ENCODE data around the gene AGPAT1.
"Not testable (repeated sequence)": the region's sequence is repeated elsewhere in the genome, so short reads cannot be mapped to it uniquely, and the experiment has no call there.

The AGPAT1 gene

DNA sequence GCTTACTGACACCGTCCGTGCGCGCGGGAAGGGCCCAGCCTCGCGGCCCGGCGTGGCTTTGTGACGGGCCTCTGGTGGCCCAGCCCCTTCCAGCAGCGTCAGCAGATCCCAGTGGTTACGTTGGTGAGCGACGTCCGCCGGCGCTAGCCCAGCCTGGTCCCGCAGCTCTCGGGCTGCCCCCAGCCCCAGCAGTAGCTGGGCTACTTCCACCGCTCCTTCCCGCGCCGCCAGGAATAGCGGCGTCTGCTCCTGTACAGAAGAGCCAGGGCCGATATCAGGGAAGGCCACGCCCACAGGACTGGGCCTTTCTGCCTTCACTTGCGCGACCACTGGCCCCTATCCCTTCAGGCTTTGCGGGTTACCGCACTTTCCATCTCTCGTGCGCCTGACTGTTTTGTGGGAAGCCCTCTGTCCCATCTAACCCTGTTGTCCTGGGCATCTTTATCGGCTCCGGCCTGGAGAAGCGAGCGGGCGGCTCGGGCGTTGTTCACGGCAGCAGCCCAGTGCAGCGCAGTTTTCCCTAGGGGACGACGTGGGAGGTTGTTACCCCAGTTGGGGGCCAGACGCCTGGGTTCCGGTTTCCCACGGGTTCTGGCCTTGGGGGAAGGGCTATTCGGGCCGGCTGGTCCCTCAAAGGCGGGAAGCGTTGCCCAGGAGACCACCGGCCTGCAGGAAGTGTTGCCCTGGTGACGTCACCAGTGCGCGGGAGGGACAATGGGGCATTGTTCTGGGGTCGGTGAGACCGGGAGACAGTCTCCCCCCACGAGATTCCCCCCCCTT, 20.2 kb upstream of the AGPAT1 start:
- Mint-ChIP-seq H3K27ac (ENCODE audit: low read depth) (peak overlapping the region; percentile 98), H3K4me1 (peaks cover 58% of the 10 kb centered on the region)

DNA sequence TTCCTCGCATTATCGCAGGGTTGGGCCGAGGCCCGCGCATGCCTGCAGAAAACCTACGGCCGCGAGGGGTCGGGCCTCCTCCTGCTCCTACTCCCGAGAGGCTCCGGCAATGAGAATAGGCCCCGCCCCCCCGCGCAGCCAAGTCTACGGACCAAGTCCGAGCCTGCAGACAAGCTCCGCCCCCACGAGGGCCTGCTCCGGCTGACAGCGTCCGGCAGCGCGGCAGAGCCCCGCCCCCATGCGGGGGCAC, 19.7 kb upstream of the AGPAT1 start:
- Mint-ChIP-seq H3K9me3 (no peaks in the 10 kb centered on the region), H3K4me1 (peaks cover 61% of the 10 kb centered on the region), H3K36me3 (ENCODE audit: insufficient read depth) (peaks cover 25% of the 10 kb centered on the region), H3K27ac (ENCODE audit: low read depth) (peak overlapping the region; percentile 98), H3K27me3 (no peaks in the 10 kb centered on the region), H3K4me3 (peak overlapping the region; percentile 98)
- DNase-seq (ENCODE audit: low spot score in 2 of 2), result peak; percentile 96 to 98
- ATAC-seq (replicated peaks; ENCODE audit: extremely low read depth, poor library complexity, severe bottlenecking), result peak; percentile 84

More for the DNA sequence above, 20.2 kb upstream of the AGPAT1 start:
- H3K9me3 Mint-ChIP-seq, result no peaks in the 10 kb centered on the region
- DNase-seq (ENCODE audit: low spot score in 2 of 2) (peak; percentile 42 to 44), ATAC-seq (replicated peaks; ENCODE audit: extremely low read depth, poor library complexity, severe bottlenecking) (peak; percentile 82)
- peaks cover 25% of the 10 kb centered on the region for H3K36me3 Mint-ChIP-seq (ENCODE audit: insufficient read depth)
- H3K27me3 Mint-ChIP-seq, result no peaks in the 10 kb centered on the region
- H3K4me3 Mint-ChIP-seq, result peak overlapping the region; percentile 98

- peak; percentile 8 for ATAC-seq (replicated peaks; ENCODE audit: extremely low read depth, poor library complexity, severe bottlenecking)
- H3K9me3 Mint-ChIP-seq, result no peaks in the 10 kb centered on the region
- peaks cover 61% of the 10 kb centered on the region for H3K4me1 Mint-ChIP-seq
- H3K4me3 Mint-ChIP-seq, result peak overlapping the region; percentile 98
- H3K27me3 Mint-ChIP-seq, result no peaks in the 10 kb centered on the region
- no peak for DNase-seq (ENCODE audit: low spot score in 2 of 2)
- peak overlapping the region; percentile 98 for H3K27ac Mint-ChIP-seq (ENCODE audit: low read depth)
- H3K36me3 Mint-ChIP-seq (ENCODE audit: insufficient read depth), result peaks cover 25% of the 10 kb centered on the region
Measured at GRCh38 chr6:32194825-32195651, 19.2 kb upstream of the AGPAT1 start.

DNA sequence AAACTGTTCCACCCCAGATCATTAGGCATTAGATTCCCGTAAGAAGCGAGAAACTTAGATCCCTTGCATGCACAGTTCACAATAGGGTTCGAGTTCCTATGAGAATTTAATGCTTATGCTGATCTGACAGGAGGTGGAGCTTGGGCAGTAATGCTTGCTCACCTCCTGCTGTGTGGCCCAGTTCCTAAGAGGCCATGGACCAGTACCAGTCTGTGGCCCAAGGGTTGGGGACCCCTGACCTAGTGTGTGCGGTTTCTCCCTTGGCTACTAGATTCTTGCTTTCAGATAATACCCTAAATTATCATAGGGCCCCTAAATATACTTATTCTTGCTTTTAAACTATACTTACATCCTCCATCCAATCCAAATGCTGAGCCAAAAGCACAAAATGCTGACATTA, 18.5 kb upstream of the AGPAT1 start:
- H3K4me1 Mint-ChIP-seq, result peaks cover 62% of the 10 kb centered on the region
- ATAC-seq (replicated peaks; ENCODE audit: extremely low read depth, poor library complexity, severe bottlenecking) (no peak), DNase-seq (ENCODE audit: low spot score in 2 of 2) (no peak)
- no peaks in the 10 kb centered on the region for H3K27me3 Mint-ChIP-seq
- H3K27ac Mint-ChIP-seq (ENCODE audit: low read depth), result no peak overlapping the region
- no peaks in the 10 kb centered on the region for H3K9me3 Mint-ChIP-seq
- peaks cover 26% of the 10 kb centered on the region for H3K36me3 Mint-ChIP-seq (ENCODE audit: insufficient read depth)
- H3K4me3 Mint-ChIP-seq, result peak overlapping the region; percentile 98

GRCh38 chr6:32193096-32193495, 17.2 kb upstream of the AGPAT1 start:
- ATAC-seq (replicated peaks; ENCODE audit: extremely low read depth, poor library complexity, severe bottlenecking); H3K27me3 Mint-ChIP-seq; H3K9me3 Mint-ChIP-seq; DNase-seq (ENCODE audit: low spot score in 2 of 2): not testable (repeated sequence)
- Mint-ChIP-seq H3K36me3 (ENCODE audit: insufficient read depth) (peaks cover 37% of the 10 kb centered on the region), H3K4me1 (peaks cover 73% of the 10 kb centered on the region), H3K4me3 (peak overlapping the region; percentile 98), H3K27ac (ENCODE audit: low read depth) (peak overlapping the region; percentile 98)

DNA sequence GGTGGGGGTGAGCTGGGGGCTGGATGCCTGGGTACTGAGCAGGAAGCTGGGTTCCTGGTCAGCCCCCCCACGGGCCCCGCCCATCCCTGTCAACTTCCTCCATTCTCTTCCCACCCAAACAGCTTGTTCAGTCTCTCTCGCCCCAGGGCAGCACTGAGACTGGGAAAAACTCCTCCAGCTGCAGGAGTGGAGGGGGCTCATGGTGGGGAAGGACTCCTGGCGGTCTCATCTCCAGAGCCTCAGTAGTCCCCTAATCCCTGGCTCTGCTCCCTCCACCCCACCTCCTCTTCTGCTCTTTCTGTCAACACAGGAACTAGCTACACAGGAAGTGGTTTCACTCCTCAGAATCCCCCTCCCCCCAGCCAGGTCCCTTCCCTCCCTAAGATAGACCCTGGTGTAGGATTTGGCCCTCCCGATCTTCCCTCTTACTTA, 16.7 kb upstream of the AGPAT1 start, which contains the start of gene GPSM3:
Gene GPSM3 (minus strand): TSS at position 36 of the 432 bp plus-strand sequence. CDS start 130 bp downstream, outside the sequence.
- Mint-ChIP-seq H3K4me3 (peak within 1 kb of the TSS; percentile 98), H3K4me1 (peaks cover 76% of the 10 kb centered on the region), H3K27ac (ENCODE audit: low read depth) (peak within 1 kb of the TSS; percentile 98), H3K36me3 (ENCODE audit: insufficient read depth) (peaks cover 41% of the 10 kb centered on the region), H3K9me3 (no peaks in the 10 kb centered on the region), H3K27me3 (no peaks in the 10 kb centered on the region)
- no peak for ATAC-seq (replicated peaks; ENCODE audit: extremely low read depth, poor library complexity, severe bottlenecking)
- DNase-seq (ENCODE audit: low spot score in 2 of 2), result peak in 1 of 2 donors; percentile 23

- DNase-seq (ENCODE audit: low spot score in 2 of 2) (no peak), ATAC-seq (replicated peaks; ENCODE audit: extremely low read depth, poor library complexity, severe bottlenecking) (no peak)
- H3K9me3 Mint-ChIP-seq, result no peaks in the 10 kb centered on the region
- H3K4me1 Mint-ChIP-seq, result peaks cover 81% of the 10 kb centered on the region
- H3K4me3 Mint-ChIP-seq, result peak overlapping the region; percentile 98
- peaks cover 47% of the 10 kb centered on the region for H3K36me3 Mint-ChIP-seq (ENCODE audit: insufficient read depth)
- H3K27me3 Mint-ChIP-seq, result no peaks in the 10 kb centered on the region
- peak overlapping the region; percentile 98 for H3K27ac Mint-ChIP-seq (ENCODE audit: low read depth)
Measured at GRCh38 chr6:32191696-32192607, 16.1 kb upstream of the AGPAT1 start.

GRCh38 chr6:32190911-32191677, 15.2 kb upstream of the AGPAT1 start:
- Mint-ChIP-seq H3K4me1 (peaks cover 81% of the 10 kb centered on the region), H3K27me3 (no peaks in the 10 kb centered on the region), H3K9me3 (no peaks in the 10 kb centered on the region), H3K4me3 (peak overlapping the region; percentile 98), H3K36me3 (ENCODE audit: insufficient read depth) (peaks cover 50% of the 10 kb centered on the region), H3K27ac (ENCODE audit: low read depth) (peak overlapping the region; percentile 98)
- ATAC-seq (replicated peaks; ENCODE audit: extremely low read depth, poor library complexity, severe bottlenecking), result no peak
- DNase-seq (ENCODE audit: low spot score in 2 of 2), result no peak

GRCh38 chr6:32190054-32190851, 14.4 kb upstream of the AGPAT1 start, which contains the start of gene PBX2:
Gene PBX2, minus strand, starts transcription at chr6:32190202. Its CDS starts 287 bp downstream, at chr6:32189915.
- DNase-seq (ENCODE audit: low spot score in 2 of 2), result peak in 1 of 2 donors; percentile 47
- Mint-ChIP-seq H3K4me3 (peak within 1 kb of the TSS; percentile 98), H3K27ac (ENCODE audit: low read depth) (peak within 1 kb of the TSS; percentile 98), H3K9me3 (no peaks in the 10 kb centered on the region), H3K27me3 (no peaks in the 10 kb centered on the region), H3K36me3 (ENCODE audit: insufficient read depth) (peaks cover 51% of the 10 kb centered on the region), H3K4me1 (peaks cover 81% of the 10 kb centered on the region)
- peak; percentile 40 for ATAC-seq (replicated peaks; ENCODE audit: extremely low read depth, poor library complexity, severe bottlenecking)

DNA sequence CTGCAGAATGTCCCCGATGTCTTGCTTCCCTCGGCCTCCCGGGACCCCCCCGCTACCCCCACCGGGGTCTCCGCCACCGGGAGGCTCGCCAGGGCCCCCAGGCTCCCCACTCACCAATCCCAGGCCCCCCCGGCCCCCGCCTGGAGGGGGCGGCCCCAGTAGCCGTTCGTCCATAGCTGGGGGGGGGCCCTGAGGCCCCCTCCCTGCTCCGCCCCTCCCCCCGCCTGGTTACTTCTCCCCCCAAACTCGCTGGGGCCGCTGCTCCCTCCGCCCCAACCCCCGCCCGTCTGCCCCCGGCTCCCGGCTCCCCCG, 13.8 kb upstream of the AGPAT1 start:
- H3K27ac Mint-ChIP-seq (ENCODE audit: low read depth), result peak overlapping the region; percentile 98
- H3K36me3 Mint-ChIP-seq (ENCODE audit: insufficient read depth), result peaks cover 49% of the 10 kb centered on the region
- H3K9me3 Mint-ChIP-seq, result no peaks in the 10 kb centered on the region
- DNase-seq (ENCODE audit: low spot score in 2 of 2) (no peak), ATAC-seq (replicated peaks; ENCODE audit: extremely low read depth, poor library complexity, severe bottlenecking) (no peak)
- peaks cover 76% of the 10 kb centered on the region for H3K4me1 Mint-ChIP-seq
- H3K27me3 Mint-ChIP-seq, result no peaks in the 10 kb centered on the region
- peak overlapping the region; percentile 98 for H3K4me3 Mint-ChIP-seq

GRCh38 chr6:32189069-32189741, 13.3 kb upstream of the AGPAT1 start:
- H3K4me1 Mint-ChIP-seq, result peaks cover 71% of the 10 kb centered on the region
- peaks cover 49% of the 10 kb centered on the region for H3K36me3 Mint-ChIP-seq (ENCODE audit: insufficient read depth)
- peak overlapping the region; percentile 98 for H3K4me3 Mint-ChIP-seq
- H3K9me3 Mint-ChIP-seq, result no peaks in the 10 kb centered on the region
- ATAC-seq (replicated peaks; ENCODE audit: extremely low read depth, poor library complexity, severe bottlenecking) (no peak), DNase-seq (ENCODE audit: low spot score in 2 of 2) (no peak)
- H3K27ac Mint-ChIP-seq (ENCODE audit: low read depth), result peak overlapping the region; percentile 98
- no peaks in the 10 kb centered on the region for H3K27me3 Mint-ChIP-seq
